ENCODE measurements around the gene TSPAN14. TPM values are rescaled to one million over a fixed set of nuclear protein-coding genes. Genes with fewer than 3 reads are reported as not detected.

The TSPAN14 gene
- total RNA-seq, 1 experiment from 2014 or later: 46.9 TPM

DNA sequence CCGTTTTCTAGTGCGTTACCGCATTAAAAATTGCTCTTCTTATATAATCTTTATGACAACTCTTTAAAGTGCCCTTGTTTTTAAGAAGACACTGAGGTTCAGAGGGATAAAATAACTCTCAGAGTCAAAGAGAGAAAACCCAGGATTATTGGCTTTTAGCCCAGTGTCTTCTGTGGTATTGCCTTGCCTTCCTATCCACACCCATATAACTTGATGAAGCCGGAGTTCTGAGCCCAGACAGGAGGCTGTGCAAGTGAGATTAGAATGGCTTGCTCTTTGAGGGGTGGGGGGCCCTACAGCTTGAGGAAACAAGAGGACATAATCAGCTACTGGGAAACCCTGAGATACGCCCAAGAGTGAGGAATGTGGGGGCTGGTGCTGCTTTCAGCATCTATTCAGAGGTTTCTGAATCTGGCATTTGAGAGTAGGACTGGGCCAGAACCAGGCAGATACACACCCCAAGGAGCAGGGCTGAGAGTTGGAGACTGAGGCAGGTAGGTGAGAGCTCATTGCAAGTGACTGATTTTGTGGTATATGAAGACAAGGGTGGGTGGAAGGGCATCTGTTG, 43.4 kb upstream of the TSPAN14 start:
- H3K9me3 Mint-ChIP-seq (ENCODE audit: unreplicated experiment): no peaks in the 10 kb centered on the region
- intact Hi-C loops (cut with micrococcal nuclease): no loop called here
- POLR2A ChIA-PET: interaction anchor here (0.6 to 1.8 kb wide), 8 partner anchors 11 to 87 kb away, joined by 3 to 5 read pairs (median 3); no protein-coding TSS in a partner anchor
- BruUV-seq (replicated peaks): no TSS peak
- no peak overlapping the region for H3K4me3 Mint-ChIP-seq (ENCODE audit: unreplicated experiment)
- DNase-seq (ENCODE audit: unreplicated experiment): peak; percentile 49
- H3K4me1 Mint-ChIP-seq (ENCODE audit: insufficient read depth, unreplicated experiment): peaks cover 37% of the 10 kb centered on the region
- CTCF ChIA-PET: interaction anchor here (0.6 to 4.0 kb wide), 7 partner anchors 11 to 514 kb away, joined by 3 to 24 read pairs (median 4); no protein-coding TSS in a partner anchor
- no peak overlapping the region for H3K27ac Mint-ChIP-seq (ENCODE audit: low read depth, unreplicated experiment)
- peaks cover 8% of the 10 kb centered on the region for H3K36me3 Mint-ChIP-seq (ENCODE audit: insufficient read depth, unreplicated experiment)
- H3K27me3 Mint-ChIP-seq (ENCODE audit: insufficient read depth, unreplicated experiment): no peaks in the 10 kb centered on the region
- TF ChIP-seq, protein P1, sequence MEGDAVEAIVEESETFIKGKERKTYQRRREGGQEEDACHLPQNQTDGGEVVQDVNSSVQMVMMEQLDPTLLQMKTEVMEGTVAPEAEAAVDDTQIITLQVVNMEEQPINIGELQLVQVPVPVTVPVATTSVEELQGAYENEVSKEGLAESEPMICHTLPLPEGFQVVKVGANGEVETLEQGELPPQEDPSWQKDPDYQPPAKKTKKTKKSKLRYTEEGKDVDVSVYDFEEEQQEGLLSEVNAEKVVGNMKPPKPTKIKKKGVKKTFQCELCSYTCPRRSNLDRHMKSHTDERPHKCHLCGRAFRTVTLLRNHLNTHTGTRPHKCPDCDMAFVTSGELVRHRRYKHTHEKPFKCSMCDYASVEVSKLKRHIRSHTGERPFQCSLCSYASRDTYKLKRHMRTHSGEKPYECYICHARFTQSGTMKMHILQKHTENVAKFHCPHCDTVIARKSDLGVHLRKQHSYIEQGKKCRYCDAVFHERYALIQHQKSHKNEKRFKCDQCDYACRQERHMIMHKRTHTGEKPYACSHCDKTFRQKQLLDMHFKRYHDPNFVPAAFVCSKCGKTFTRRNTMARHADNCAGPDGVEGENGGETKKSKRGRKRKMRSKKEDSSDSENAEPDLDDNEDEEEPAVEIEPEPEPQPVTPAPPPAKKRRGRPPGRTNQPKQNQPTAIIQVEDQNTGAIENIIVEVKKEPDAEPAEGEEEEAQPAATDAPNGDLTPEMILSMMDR (IDR thresholded peaks at IDR 0.05; ENCODE audit: unreplicated experiment): no peak

DNA sequence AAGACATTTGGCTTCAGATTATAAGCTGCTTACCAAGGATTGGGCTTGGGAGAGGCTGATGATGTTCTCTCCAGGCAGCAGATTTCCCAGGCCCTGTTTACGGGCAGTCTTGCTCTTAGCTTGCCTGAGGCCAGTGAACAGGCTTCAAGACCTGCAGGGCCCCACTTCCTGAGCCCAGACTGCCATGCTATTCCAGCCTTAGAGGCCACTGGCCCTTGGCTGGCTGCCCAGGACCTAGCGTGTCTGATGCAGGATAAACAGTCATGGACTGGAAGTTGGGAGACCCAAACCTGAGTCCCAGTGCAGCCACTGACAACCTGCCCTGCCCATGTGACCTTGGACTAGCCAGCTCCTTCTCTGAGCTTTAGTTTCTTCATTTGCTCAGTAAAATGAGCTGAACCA, 42.8 kb upstream of the TSPAN14 start:
- peaks cover 37% of the 10 kb centered on the region for H3K4me1 Mint-ChIP-seq (ENCODE audit: insufficient read depth, unreplicated experiment)
- no peaks in the 10 kb centered on the region for H3K9me3 Mint-ChIP-seq (ENCODE audit: unreplicated experiment)
- H3K27ac Mint-ChIP-seq (ENCODE audit: low read depth, unreplicated experiment): no peak overlapping the region
- ChIA-PET POLR2A (interaction anchor here (1.0 to 1.8 kb wide), 10 partner anchors 14 to 429 kb away, joined by 3 to 5 read pairs (median 3); no protein-coding TSS in a partner anchor), CTCF (interaction anchor here (0.5 to 4.0 kb wide), 8 partner anchors 10 to 607 kb away, joined by 3 to 24 read pairs (median 4); no protein-coding TSS in a partner anchor)
- H3K27me3 Mint-ChIP-seq (ENCODE audit: insufficient read depth, unreplicated experiment): no peaks in the 10 kb centered on the region
- TF ChIP-seq, protein P1 (IDR thresholded peaks at IDR 0.05; ENCODE audit: unreplicated experiment): no peak
- peak; percentile 52 for DNase-seq (ENCODE audit: unreplicated experiment)
- H3K4me3 Mint-ChIP-seq (ENCODE audit: unreplicated experiment): no peak overlapping the region
- peaks cover 8% of the 10 kb centered on the region for H3K36me3 Mint-ChIP-seq (ENCODE audit: insufficient read depth, unreplicated experiment)
- no TSS peak for BruUV-seq (replicated peaks)
- intact Hi-C loops (cut with micrococcal nuclease): no loop called here

DNA sequence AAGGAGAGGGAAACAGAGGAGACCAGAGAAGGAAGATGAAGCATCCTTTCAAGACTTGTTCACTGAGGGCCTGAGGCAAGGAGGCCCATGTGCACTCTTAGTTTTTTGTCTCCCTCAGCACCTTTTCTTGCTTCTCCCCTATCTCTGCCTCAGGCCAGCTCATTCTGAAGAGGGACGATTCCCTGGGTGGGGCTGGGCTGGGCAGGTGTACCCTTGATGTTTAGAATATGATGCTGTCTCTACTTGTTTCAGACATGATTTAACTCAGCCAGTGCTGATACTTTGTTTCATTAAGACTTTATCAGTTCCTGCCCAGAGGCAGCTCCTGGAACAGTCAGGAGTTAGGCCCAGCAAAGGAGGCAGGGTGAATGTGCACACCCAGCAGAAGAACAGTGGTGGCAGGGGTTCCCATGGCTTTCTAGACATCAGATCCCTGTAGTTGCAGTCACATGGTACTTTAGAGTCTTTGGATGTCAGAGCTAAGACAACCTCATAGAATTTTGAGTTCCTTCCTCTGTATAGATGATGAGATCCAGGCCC, 42.4 kb upstream of the TSPAN14 start:
- TF ChIP-seq, protein P1 (IDR thresholded peaks at IDR 0.05; ENCODE audit: unreplicated experiment): no peak
- DNase-seq (ENCODE audit: unreplicated experiment): no peak
- Mint-ChIP-seq H3K36me3 (ENCODE audit: insufficient read depth, unreplicated experiment) (peaks cover 9% of the 10 kb centered on the region), H3K9me3 (ENCODE audit: unreplicated experiment) (no peaks in the 10 kb centered on the region), H3K4me3 (ENCODE audit: unreplicated experiment) (no peak overlapping the region), H3K27me3 (ENCODE audit: insufficient read depth, unreplicated experiment) (no peaks in the 10 kb centered on the region), H3K27ac (ENCODE audit: low read depth, unreplicated experiment) (no peak overlapping the region), H3K4me1 (ENCODE audit: insufficient read depth, unreplicated experiment) (peaks cover 37% of the 10 kb centered on the region)
- no TSS peak for BruUV-seq (replicated peaks)
- POLR2A ChIA-PET: interaction anchor here (0.6 to 1.8 kb wide), 10 partner anchors 14 to 430 kb away, joined by 3 to 5 read pairs (median 3); no protein-coding TSS in a partner anchor
- CTCF ChIA-PET: interaction anchor here (0.5 to 4.0 kb wide), 9 partner anchors 10 to 606 kb away, joined by 3 to 24 read pairs (median 3); no protein-coding TSS in a partner anchor
- intact Hi-C loops (cut with micrococcal nuclease): no loop called here

DNA sequence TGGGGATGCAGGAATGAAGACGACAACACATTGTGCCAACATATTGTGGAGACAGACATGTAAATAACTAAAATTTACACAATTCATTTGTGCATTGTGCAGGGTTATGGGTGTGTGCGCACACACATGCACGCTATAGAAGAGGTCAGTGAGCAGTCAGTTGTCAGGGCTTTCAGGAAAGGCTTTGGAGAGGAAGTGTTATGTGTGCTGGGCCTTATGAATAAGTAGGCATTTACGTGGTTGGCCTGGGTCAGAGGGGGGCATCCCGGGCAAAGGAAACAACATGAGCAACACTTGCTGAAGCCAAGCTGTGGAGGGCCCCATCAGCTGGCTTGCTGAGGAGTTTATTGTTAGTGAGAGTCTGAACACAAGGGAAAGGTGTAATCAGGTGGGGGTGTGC, 41.6 kb upstream of the TSPAN14 start:
- ChIA-PET CTCF (interaction anchor here (1.4 to 4.0 kb wide), 3 partner anchors 31 to 209 kb away, joined by 3 to 24 read pairs (median 9); no protein-coding TSS in a partner anchor), POLR2A (interaction anchor here (0.6 to 1.7 kb wide), 4 partner anchors 18 to 431 kb away, joined by 3 to 5 read pairs (median 4); no protein-coding TSS in a partner anchor)
- Mint-ChIP-seq H3K4me3 (ENCODE audit: unreplicated experiment) (no peak overlapping the region), H3K27ac (ENCODE audit: low read depth, unreplicated experiment) (no peak overlapping the region), H3K27me3 (ENCODE audit: insufficient read depth, unreplicated experiment) (no peaks in the 10 kb centered on the region), H3K36me3 (ENCODE audit: insufficient read depth, unreplicated experiment) (peaks cover 13% of the 10 kb centered on the region), H3K4me1 (ENCODE audit: insufficient read depth, unreplicated experiment) (peaks cover 37% of the 10 kb centered on the region), H3K9me3 (ENCODE audit: unreplicated experiment) (no peaks in the 10 kb centered on the region)
- BruUV-seq (replicated peaks): no TSS peak
- intact Hi-C loops (cut with micrococcal nuclease): no loop called here
- TF ChIP-seq, protein P1 (IDR thresholded peaks at IDR 0.05; ENCODE audit: unreplicated experiment): no peak
- DNase-seq (ENCODE audit: unreplicated experiment): peak; percentile 9
